WTC11 (cell line): Measurements from ENCODE around the gene GABRR3.

Source experiments
- CBFB ChIP-seq: sonication (generic); formaldehyde crosslinking; IDR thresholded peaks from 2 replicates; pipeline ENCODE4 v1.8.1; 2022; ENCODE audit warnings: mild to moderate bottlenecking, low read depth, missing genetic modification reagents
- ESRRA ChIP-seq: sonication (generic); formaldehyde crosslinking; IDR thresholded peaks from 2 replicates; pipeline ENCODE4 v1.8.1; 2022; ENCODE audit warnings: mild to moderate bottlenecking, missing genetic modification reagents, borderline replicate concordance
- FOXP1 ChIP-seq: sonication (generic); formaldehyde crosslinking; IDR thresholded peaks from 2 replicates; pipeline ENCODE4 v1.8.0; 2022; ENCODE audit warnings: missing genetic modification reagents, mild to moderate bottlenecking, moderate library complexity, borderline replicate concordance
- NFE2L1 ChIP-seq: sonication (generic); formaldehyde crosslinking; IDR thresholded peaks from 2 replicates; pipeline ENCODE4 v1.8.1; 2023; ENCODE audit warnings: missing genetic modification reagents
- NFYB ChIP-seq: sonication (generic); formaldehyde crosslinking; conservative IDR thresholded peaks from 2 replicates; pipeline ENCODE4 v1.8.0; 2022; ENCODE audit warnings: low read depth, missing genetic modification reagents
- SMAD3 ChIP-seq: sonication (generic); formaldehyde crosslinking; IDR thresholded peaks from 2 replicates; pipeline ENCODE4 v1.8.0; 2022; ENCODE audit warnings: missing genetic modification reagents, mild to moderate bottlenecking, borderline replicate concordance
- TEAD4 ChIP-seq: sonication (generic); formaldehyde crosslinking; IDR thresholded peaks from 2 replicates; pipeline ENCODE4 v1.8.0; 2022; ENCODE audit warnings: mild to moderate bottlenecking, missing genetic modification reagents
- TF ChIP-seq, protein P1 (sequence below): fragments of 200-600 bp; IDR thresholded peaks from 2 replicates; pipeline ENCODE4 v1.8.0; 2022; ENCODE audit warnings: antibody characterized with exemption
- TF ChIP-seq, protein P2 (sequence below): sonication (generic); formaldehyde crosslinking; IDR thresholded peaks from 2 replicates; pipeline ENCODE4 v1.8.0; 2022; ENCODE audit warnings: mild to moderate bottlenecking, missing genetic modification reagents
- TF ChIP-seq, protein P3 (sequence below): fragments of 250-450 bp; sonication (Bioruptor Pico); IDR thresholded peaks from 2 replicates; pipeline ENCODE4 v1.9.0; 2021; ENCODE audit warnings: moderate library complexity, mild to moderate bottlenecking, inconsistent platforms, borderline replicate concordance
- TF ChIP-seq, protein P4 (sequence below): sonication (generic); formaldehyde crosslinking; IDR thresholded peaks from 2 replicates; pipeline ENCODE4 v1.8.0; 2022; ENCODE audit warnings: mild to moderate bottlenecking, missing genetic modification reagents

DNA sequence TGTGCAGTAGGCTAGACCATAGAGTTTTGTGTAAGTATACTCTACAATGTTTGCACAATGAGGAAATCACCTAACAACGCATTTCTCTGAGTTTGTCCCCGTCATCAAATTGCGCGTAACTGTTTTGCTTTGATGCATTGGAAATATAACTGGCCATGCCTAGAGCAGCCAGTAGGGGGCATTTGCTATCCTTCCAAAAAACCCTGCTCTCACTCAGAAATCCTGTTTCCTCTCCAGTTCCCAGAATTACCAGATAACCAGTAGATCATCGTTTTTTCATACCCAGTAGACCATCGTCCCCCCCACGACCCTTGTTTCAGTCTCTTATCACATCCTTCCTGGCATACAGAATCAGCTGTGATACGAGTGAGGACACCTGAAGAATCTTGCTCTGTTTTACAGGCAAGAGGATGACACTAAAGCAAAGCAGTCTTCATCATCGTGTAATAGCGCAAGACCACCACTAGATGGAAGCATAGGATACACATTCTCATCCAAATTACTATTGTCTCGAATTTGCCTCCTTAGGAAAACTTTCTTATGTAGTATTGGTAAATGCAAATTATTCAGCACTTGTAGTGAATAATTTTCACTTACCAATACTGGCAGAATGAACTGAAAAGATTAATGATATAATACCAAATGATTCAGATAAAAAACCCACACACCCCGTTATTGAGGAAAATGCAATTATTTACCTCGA, 4.4 kb upstream of the GABRR3 start:
- TF ChIP-seq, protein P1, sequence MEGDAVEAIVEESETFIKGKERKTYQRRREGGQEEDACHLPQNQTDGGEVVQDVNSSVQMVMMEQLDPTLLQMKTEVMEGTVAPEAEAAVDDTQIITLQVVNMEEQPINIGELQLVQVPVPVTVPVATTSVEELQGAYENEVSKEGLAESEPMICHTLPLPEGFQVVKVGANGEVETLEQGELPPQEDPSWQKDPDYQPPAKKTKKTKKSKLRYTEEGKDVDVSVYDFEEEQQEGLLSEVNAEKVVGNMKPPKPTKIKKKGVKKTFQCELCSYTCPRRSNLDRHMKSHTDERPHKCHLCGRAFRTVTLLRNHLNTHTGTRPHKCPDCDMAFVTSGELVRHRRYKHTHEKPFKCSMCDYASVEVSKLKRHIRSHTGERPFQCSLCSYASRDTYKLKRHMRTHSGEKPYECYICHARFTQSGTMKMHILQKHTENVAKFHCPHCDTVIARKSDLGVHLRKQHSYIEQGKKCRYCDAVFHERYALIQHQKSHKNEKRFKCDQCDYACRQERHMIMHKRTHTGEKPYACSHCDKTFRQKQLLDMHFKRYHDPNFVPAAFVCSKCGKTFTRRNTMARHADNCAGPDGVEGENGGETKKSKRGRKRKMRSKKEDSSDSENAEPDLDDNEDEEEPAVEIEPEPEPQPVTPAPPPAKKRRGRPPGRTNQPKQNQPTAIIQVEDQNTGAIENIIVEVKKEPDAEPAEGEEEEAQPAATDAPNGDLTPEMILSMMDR, result peak; percentile 91
- TF ChIP-seq NFYB (CRISPR knock-in tag), result no peak
- TF ChIP-seq ESRRA (CRISPR knock-in tag), result no peak
- TF ChIP-seq FOXP1 (CRISPR knock-in tag), result no peak
- TF ChIP-seq NFE2L1 (CRISPR knock-in tag), result no peak
- TF ChIP-seq TEAD4 (CRISPR knock-in tag), result no peak
- TF ChIP-seq, protein P2, sequence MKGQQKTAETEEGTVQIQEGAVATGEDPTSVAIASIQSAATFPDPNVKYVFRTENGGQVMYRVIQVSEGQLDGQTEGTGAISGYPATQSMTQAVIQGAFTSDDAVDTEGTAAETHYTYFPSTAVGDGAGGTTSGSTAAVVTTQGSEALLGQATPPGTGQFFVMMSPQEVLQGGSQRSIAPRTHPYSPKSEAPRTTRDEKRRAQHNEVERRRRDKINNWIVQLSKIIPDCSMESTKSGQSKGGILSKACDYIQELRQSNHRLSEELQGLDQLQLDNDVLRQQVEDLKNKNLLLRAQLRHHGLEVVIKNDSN (CRISPR knock-in tag), result no peak
- no peak for TF ChIP-seq SMAD3
- TF ChIP-seq, protein P3, sequence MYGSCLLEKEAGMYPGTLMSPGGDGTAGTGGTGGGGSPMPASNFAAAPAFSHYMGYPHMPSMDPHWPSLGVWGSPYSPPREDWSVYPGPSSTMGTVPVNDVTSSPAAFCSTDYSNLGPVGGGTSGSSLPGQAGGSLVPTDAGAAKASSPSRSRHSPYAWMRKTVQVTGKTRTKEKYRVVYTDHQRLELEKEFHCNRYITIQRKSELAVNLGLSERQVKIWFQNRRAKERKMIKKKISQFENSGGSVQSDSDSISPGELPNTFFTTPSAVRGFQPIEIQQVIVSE (CRISPR knock-in tag), result no peak
- no peak for TF ChIP-seq CBFB (CRISPR knock-in tag)
- TF ChIP-seq, protein P4, sequence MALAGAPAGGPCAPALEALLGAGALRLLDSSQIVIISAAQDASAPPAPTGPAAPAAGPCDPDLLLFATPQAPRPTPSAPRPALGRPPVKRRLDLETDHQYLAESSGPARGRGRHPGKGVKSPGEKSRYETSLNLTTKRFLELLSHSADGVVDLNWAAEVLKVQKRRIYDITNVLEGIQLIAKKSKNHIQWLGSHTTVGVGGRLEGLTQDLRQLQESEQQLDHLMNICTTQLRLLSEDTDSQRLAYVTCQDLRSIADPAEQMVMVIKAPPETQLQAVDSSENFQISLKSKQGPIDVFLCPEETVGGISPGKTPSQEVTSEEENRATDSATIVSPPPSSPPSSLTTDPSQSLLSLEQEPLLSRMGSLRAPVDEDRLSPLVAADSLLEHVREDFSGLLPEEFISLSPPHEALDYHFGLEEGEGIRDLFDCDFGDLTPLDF (CRISPR knock-in tag), result no peak
